Neural cell (in vitro differentiated cells): Measurements from ENCODE around the gene LZTFL1. TPM values are rescaled to one million over a fixed set of nuclear protein-coding genes. Genes with fewer than 3 reads are reported as not detected.

ENCODE experiments used
- H2AFZ ChIP-seq: fragments of 200-600, 300-800 bp; sonication (generic), shearing (Covaris generic); 2 replicates; pipeline ENCODE4 v1.6.0; 2014; ENCODE audit warnings: low read depth, mild to moderate bottlenecking, antibody characterized with exemption, low read length, moderate library complexity
- H3F3A ChIP-seq: fragments of 200-600 bp; shearing (Covaris generic); 2 replicates; pipeline ENCODE4 v1.6.1; 2016; ENCODE audit warnings: mild to moderate bottlenecking, moderate library complexity, mixed read lengths, antibody characterized with exemption, low read length; ENCODE audit not compliant: insufficient read depth, poor library complexity, severe bottlenecking
- H3K27ac ChIP-seq: fragments of 200-600, 300-800 bp; sonication (generic), shearing (Covaris generic); 2 replicates; pipeline ENCODE4 v1.5.1; 2014; ENCODE audit warnings: mild to moderate bottlenecking, low read length, moderate library complexity
- H3K27me3 ChIP-seq: fragments of 300-800, 200-600 bp; sonication (generic), shearing (Covaris generic); 2 replicates; pipeline ENCODE4 v1.6.0; 2014; ENCODE audit warnings: mild to moderate bottlenecking, low read depth, low read length, moderate library complexity; ENCODE audit not compliant: insufficient read depth
- H3K36me3 ChIP-seq: fragments of 300-800, 200-600 bp; sonication (generic), shearing (Covaris generic); 2 replicates; pipeline ENCODE4 v1.5.1; 2014; ENCODE audit warnings: mild to moderate bottlenecking, antibody characterized with exemption, low read length, moderate library complexity; ENCODE audit not compliant: insufficient read depth
- H3K4me2 ChIP-seq: fragments of 300-800, 200-600 bp; sonication (generic), shearing (Covaris generic); 2 replicates; pipeline ENCODE4 v1.6.0; 2014; ENCODE audit warnings: mild to moderate bottlenecking, low read length
- H3K4me3 ChIP-seq: fragments of 300-800, 200-600 bp; sonication (generic), shearing (Covaris generic); 2 replicates; pipeline ENCODE4 v1.5.1; 2014; ENCODE audit warnings: mild to moderate bottlenecking, low read length, moderate library complexity
- H3K79me2 ChIP-seq: fragments of 200-600 bp; shearing (Covaris generic); replicated peaks from 2 replicates; pipeline ENCODE4 v1.6.0; 2014; ENCODE audit warnings: mild to moderate bottlenecking, low read length, moderate library complexity; ENCODE audit not compliant: insufficient read depth
- H3K9ac ChIP-seq: fragments of 300-800, 200-600 bp; sonication (generic), shearing (Covaris generic); 2 replicates; pipeline ENCODE4 v1.6.1; 2016; ENCODE audit warnings: mild to moderate bottlenecking, low read length, mixed read lengths
- H3K9me2 ChIP-seq: fragments of 200-600 bp; shearing (Covaris generic); 2 replicates; pipeline ENCODE4 v1.6.1; 2016; ENCODE audit warnings: mild to moderate bottlenecking, low read length, mixed read lengths; ENCODE audit not compliant: insufficient read depth
- H3K9me3 ChIP-seq: fragments of 200-600, 300-800 bp; sonication (generic), shearing (Covaris generic); 2 replicates; pipeline ENCODE4 v1.6.1; 2016; ENCODE audit warnings: mild to moderate bottlenecking, mixed run types, low read length, moderate library complexity, mixed read lengths
- H4K20me1 ChIP-seq: fragments of 200-600 bp; shearing (Covaris generic); 2 replicates; pipeline ENCODE4 v1.6.1; 2016; ENCODE audit warnings: mild to moderate bottlenecking, mixed run types; ENCODE audit not compliant: insufficient read depth
- EP300 ChIP-seq: fragments of 450-650 bp; conservative IDR thresholded peaks from 2 replicates; pipeline ENCODE4 v1.6.1; 2014; ENCODE audit warnings: antibody characterized with exemption, mild to moderate bottlenecking, moderate library complexity; ENCODE audit not compliant: poor library complexity, severe bottlenecking
- EZH2 ChIP-seq: fragments of 200-600, 300-800 bp; shearing (Covaris generic), sonication (generic); IDR thresholded peaks from 2 replicates; pipeline ENCODE4 v1.6.1; 2014; ENCODE audit warnings: antibody characterized with exemption, low read length, borderline replicate concordance, mild to moderate bottlenecking; ENCODE audit not compliant: insufficient read depth, poor library complexity, severe bottlenecking
- MXI1 ChIP-seq: fragments of 450-650 bp; conservative IDR thresholded peaks from 2 replicates; pipeline ENCODE4 v1.6.1; 2014; ENCODE audit warnings: antibody characterized with exemption, mild to moderate bottlenecking; ENCODE audit not compliant: poor library complexity, severe bottlenecking
- POLR2AphosphoS5 ChIP-seq: IDR thresholded peaks from 2 replicates; pipeline ENCODE4 v1.6.1; 2012
- RAD21 ChIP-seq: fragments of 450-650 bp; conservative IDR thresholded peaks from 2 replicates; pipeline ENCODE4 v1.6.1; 2014; ENCODE audit warnings: antibody characterized with exemption, mild to moderate bottlenecking, moderate library complexity
- SMC3 ChIP-seq: fragments of 450-650 bp; conservative IDR thresholded peaks from 2 replicates; pipeline ENCODE4 v1.6.1; 2014; ENCODE audit warnings: antibody characterized with exemption, mild to moderate bottlenecking, moderate library complexity; ENCODE audit not compliant: poor library complexity
- TAF1 ChIP-seq: IDR thresholded peaks from 2 replicates; pipeline ENCODE4 v1.6.1; 2012; ENCODE audit warnings: low read depth
- polyA minus RNA-seq: library from RNA; depleted of rRNA, polyadenylated mRNA; stranded (reverse); fragments of >200 nt; gene quantifications from 2 replicates; pipeline ENCODE4 v1.2.3, GENCODE V29; 2014
- polyA plus RNA-seq: library from polyadenylated mRNA; depleted of rRNA; stranded (reverse); fragments of >200 nt; gene quantifications from 2 replicates; pipeline ENCODE4 v1.2.3, GENCODE V29; 2014
- TF ChIP-seq, protein P1 (sequence below): IDR thresholded peaks from 2 replicates; pipeline ENCODE4 v1.6.1; 2012; ENCODE audit warnings: borderline replicate concordance
- TF ChIP-seq, protein P2 (sequence below): fragments of 450-650 bp; IDR thresholded peaks from 2 replicates; pipeline ENCODE4 v1.5.1; 2014; ENCODE audit warnings: antibody characterized with exemption, mild to moderate bottlenecking, moderate library complexity; ENCODE audit not compliant: poor library complexity, severe bottlenecking

The LZTFL1 gene, protein sequence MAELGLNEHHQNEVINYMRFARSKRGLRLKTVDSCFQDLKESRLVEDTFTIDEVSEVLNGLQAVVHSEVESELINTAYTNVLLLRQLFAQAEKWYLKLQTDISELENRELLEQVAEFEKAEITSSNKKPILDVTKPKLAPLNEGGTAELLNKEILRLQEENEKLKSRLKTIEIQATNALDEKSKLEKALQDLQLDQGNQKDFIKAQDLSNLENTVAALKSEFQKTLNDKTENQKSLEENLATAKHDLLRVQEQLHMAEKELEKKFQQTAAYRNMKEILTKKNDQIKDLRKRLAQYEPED
- polyA plus RNA-seq (26.8 and 27.6 TPM in 2 replicates), polyA minus RNA-seq (27.3 and 44.0 TPM in 2 replicates)

DNA sequence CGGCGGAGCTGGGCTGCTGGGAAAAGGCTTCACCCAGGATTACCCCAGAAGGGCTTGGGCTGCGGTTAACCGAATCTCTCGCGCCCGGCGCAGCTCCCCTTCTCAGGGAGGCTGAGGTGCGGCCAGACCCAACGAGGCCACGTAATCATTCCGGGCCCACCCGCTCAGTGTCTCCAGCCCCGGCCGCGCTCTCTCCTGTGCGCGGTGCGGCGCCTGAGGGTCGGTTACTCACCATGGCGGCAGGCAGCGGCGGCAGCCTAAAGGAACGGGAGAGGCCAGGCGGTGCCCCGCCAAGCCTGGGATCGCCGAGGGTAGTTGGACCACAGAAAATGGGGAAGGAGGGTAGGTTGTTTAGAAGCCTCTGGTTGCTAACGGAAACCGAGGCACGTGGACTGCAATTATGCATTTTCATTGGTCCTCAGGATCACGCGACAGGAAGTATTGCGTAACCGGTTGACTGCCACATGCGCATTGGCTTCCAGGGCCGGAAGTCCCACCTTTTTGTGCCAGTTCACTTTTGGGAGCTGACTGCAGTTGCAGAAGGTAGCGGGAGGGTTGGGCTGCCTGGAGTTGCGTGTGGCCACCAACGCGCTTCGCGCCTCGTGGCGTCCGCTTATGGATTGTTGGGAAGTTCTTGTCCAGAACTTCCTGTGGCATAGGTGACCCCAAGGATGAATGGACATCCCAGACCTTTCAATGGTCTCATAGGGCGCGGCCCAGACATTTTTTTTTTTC, at the start of gene LZTFL1:
Gene LZTFL1, minus strand, starts transcription at position 363 of the 735 bp plus-strand sequence. Its CDS starts 128 bp downstream, at position 235.
- H3K36me3 ChIP-seq, result no peaks in the 10 kb centered on the region
- H3K27me3 ChIP-seq, result peaks cover 6% of the 10 kb centered on the region
- peak within 1 kb of the TSS; percentile 74 for H3K9ac ChIP-seq
- H3F3A ChIP-seq, result no peaks in the 10 kb centered on the region
- peak within 1 kb of the TSS; percentile 91 for H2AFZ ChIP-seq
- peak within 1 kb of the TSS; percentile 77 for H3K4me2 ChIP-seq
- H3K27ac ChIP-seq, result peak within 1 kb of the TSS; percentile 44
- peak within 1 kb of the TSS; percentile 98 for H3K4me3 ChIP-seq
- peaks cover 16% of the 10 kb centered on the region for H3K79me2 ChIP-seq
- no peaks in the 10 kb centered on the region for H4K20me1 ChIP-seq
- H3K9me3 ChIP-seq, result no peaks in the 10 kb centered on the region
- no peaks in the 10 kb centered on the region for H3K9me2 ChIP-seq
- TF ChIP-seq EP300 (peak; percentile 44), POLR2AphosphoS5 (peak; percentile 62), EZH2 (no peak), SMC3 (peak; percentile 64), MXI1 (peak; percentile 97), RAD21 (peak; percentile 48)
- TF ChIP-seq, protein P1, sequence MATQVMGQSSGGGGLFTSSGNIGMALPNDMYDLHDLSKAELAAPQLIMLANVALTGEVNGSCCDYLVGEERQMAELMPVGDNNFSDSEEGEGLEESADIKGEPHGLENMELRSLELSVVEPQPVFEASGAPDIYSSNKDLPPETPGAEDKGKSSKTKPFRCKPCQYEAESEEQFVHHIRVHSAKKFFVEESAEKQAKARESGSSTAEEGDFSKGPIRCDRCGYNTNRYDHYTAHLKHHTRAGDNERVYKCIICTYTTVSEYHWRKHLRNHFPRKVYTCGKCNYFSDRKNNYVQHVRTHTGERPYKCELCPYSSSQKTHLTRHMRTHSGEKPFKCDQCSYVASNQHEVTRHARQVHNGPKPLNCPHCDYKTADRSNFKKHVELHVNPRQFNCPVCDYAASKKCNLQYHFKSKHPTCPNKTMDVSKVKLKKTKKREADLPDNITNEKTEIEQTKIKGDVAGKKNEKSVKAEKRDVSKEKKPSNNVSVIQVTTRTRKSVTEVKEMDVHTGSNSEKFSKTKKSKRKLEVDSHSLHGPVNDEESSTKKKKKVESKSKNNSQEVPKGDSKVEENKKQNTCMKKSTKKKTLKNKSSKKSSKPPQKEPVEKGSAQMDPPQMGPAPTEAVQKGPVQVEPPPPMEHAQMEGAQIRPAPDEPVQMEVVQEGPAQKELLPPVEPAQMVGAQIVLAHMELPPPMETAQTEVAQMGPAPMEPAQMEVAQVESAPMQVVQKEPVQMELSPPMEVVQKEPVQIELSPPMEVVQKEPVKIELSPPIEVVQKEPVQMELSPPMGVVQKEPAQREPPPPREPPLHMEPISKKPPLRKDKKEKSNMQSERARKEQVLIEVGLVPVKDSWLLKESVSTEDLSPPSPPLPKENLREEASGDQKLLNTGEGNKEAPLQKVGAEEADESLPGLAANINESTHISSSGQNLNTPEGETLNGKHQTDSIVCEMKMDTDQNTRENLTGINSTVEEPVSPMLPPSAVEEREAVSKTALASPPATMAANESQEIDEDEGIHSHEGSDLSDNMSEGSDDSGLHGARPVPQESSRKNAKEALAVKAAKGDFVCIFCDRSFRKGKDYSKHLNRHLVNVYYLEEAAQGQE, result peak; percentile 36
- TF ChIP-seq, protein P2, sequence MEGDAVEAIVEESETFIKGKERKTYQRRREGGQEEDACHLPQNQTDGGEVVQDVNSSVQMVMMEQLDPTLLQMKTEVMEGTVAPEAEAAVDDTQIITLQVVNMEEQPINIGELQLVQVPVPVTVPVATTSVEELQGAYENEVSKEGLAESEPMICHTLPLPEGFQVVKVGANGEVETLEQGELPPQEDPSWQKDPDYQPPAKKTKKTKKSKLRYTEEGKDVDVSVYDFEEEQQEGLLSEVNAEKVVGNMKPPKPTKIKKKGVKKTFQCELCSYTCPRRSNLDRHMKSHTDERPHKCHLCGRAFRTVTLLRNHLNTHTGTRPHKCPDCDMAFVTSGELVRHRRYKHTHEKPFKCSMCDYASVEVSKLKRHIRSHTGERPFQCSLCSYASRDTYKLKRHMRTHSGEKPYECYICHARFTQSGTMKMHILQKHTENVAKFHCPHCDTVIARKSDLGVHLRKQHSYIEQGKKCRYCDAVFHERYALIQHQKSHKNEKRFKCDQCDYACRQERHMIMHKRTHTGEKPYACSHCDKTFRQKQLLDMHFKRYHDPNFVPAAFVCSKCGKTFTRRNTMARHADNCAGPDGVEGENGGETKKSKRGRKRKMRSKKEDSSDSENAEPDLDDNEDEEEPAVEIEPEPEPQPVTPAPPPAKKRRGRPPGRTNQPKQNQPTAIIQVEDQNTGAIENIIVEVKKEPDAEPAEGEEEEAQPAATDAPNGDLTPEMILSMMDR, result no peak

DNA sequence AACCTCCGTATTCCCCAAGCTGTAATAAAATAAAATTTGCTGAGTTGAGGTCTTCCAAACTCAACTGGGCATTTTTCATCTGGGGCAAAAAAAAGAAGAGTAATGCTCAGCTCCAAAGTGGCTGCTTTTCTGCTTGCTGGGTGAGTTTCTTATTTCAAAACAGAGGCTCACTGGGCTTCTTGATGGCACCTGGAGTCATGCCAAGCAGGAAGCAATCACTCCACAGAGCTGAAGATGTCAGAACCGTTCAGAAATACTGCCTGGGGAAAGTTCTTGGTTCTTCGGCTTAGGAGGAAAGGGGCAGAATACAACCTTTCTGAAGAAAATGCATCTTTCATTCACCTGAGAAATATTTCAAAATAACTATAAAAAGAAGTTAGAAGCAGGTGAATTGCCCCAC, 48.5 kb upstream of the LZTFL1 start:
- no peak overlapping the region for H3K27ac ChIP-seq
- H2AFZ ChIP-seq, result no peak overlapping the region
- H3K4me2 ChIP-seq, result no peak overlapping the region
- no peaks in the 10 kb centered on the region for H3K9me3 ChIP-seq
- TF ChIP-seq EZH2, result no peak
- TF ChIP-seq RAD21, result no peak
- no peak for TF ChIP-seq POLR2AphosphoS5
- no peak for TF ChIP-seq SMC3
- TF ChIP-seq EP300, result no peak
- TF ChIP-seq, protein P1, result no peak
- TF ChIP-seq MXI1, result no peak
- no peak for TF ChIP-seq TAF1
- TF ChIP-seq, protein P2, result no peak
- no peaks in the 10 kb centered on the region for H4K20me1 ChIP-seq
- no peaks in the 10 kb centered on the region for H3K27me3 ChIP-seq
- H3F3A ChIP-seq, result no peaks in the 10 kb centered on the region
- no peaks in the 10 kb centered on the region for H3K79me2 ChIP-seq
- no peaks in the 10 kb centered on the region for H3K36me3 ChIP-seq
- H3K9me2 ChIP-seq, result no peaks in the 10 kb centered on the region
- H3K4me3 ChIP-seq, result no peak overlapping the region
- no peak overlapping the region for H3K9ac ChIP-seq
